ENCODE measurements around the gene TBATA. TPM values are rescaled to one million over a fixed set of nuclear protein-coding genes. Genes with fewer than 3 reads are reported as not detected.

The TBATA gene
- total and polyA plus RNA-seq, 2 of the 8 experiments (the other 6 are each of a cell fraction or from before 2014, with no cell fraction given), result not detected

DNA sequence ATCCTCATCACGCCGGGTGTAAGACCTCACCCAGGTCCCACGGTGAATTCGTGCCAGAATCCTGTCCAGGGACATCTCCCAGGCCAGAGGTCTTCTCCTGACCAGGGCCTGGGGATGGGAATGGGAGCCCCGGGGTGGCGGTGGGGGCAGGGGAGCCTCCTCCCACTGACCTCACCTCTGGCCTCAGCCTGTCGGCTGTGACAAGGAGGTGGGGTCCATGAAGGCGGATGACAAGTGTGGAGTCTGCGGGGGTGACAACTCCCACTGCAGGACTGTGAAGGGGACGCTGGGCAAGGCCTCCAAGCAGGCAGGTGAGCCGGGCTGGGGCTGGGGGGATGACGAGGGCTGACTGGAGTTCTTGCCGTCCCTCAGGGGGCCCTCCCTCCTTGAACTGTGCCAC is 41.3 kb downstream of the TBATA start:
- Histone ChIP-seq H4K5ac (ENCODE audit: insufficient read length, low read depth, low read length) (no peak overlapping the region), H3K14ac (ENCODE audit: insufficient read length) (no peak overlapping the region), H3K56ac (replicated peaks; ENCODE audit: insufficient read length, low read depth, low read length) (no peak overlapping the region), H3K27ac (ENCODE audit: low read depth, low read length) (no peak overlapping the region), H2BK12ac (ENCODE audit: low read depth, low read length) (no peak overlapping the region), H3K9ac (replicated peaks in 1 of 4; ENCODE audit: extremely low read depth in 1 of 4, low read depth in 3 of 4, low read length in 3 of 4) (no peak overlapping the region), H4K8ac (ENCODE audit: extremely low read depth, insufficient read depth, low read length) (no peak overlapping the region), H3K9me3 (ENCODE audit: insufficient read depth in 2 of 2, low read depth in 1 of 2, low read length in 1 of 2) (no peaks in the 10 kb centered on the region), H2BK5ac (ENCODE audit: low read depth, low read length) (no peak overlapping the region), H2BK15ac (ENCODE audit: low read length) (no peak overlapping the region), H3K4me3 (ENCODE audit: extremely low read depth in 1 of 4, insufficient read depth in 2 of 4, low read depth in 3 of 4, low read length in 4 of 4) (no peak overlapping the region), H3K79me1 (ENCODE audit: low read depth, low read length) (no peaks in the 10 kb centered on the region), H3K79me2 (ENCODE audit: control insufficient read depth in 1 of 2, insufficient read depth in 2 of 2, low read length in 2 of 2) (no peaks in the 10 kb centered on the region), H2AFZ (ENCODE audit: low read length) (no peak overlapping the region), H3K23ac (ENCODE audit: insufficient read length) (no peak overlapping the region), H3K4me1 (replicated peaks in 1 of 4; ENCODE audit: control insufficient read depth in 3 of 4, insufficient read depth in 4 of 4, low read length in 3 of 4) (peaks cover 0 to under 1% (median 0%) of the 10 kb centered on the region in 4 experiments; a peak in 1 of 7 replicates), H3K18ac (ENCODE audit: extremely low read depth, low read length) (no peak overlapping the region), H3K27me3 (replicated peaks in 1 of 4; ENCODE audit: control insufficient read depth in 3 of 4, extremely low read depth in 1 of 4, insufficient read depth in 3 of 4, low read length in 3 of 4) (no peaks in the 10 kb centered on the region), H4K20me1 (replicated peaks in 1 of 2; ENCODE audit: control insufficient read depth in 1 of 2, insufficient read depth in 2 of 2, low read length in 2 of 2) (peaks cover 0 to 2% of the 10 kb centered on the region in 2 experiments), H2BK20ac (ENCODE audit: low read length) (no peak overlapping the region), H3K36me3 (ENCODE audit: control insufficient read depth in 2 of 4, insufficient read depth in 4 of 4, low read length in 3 of 4) (no peaks in the 10 kb centered on the region; a peak in 1 of 8 replicates), H3K4me2 (ENCODE audit: insufficient read depth in 1 of 2, low read depth in 2 of 2, low read length in 2 of 2) (no peak overlapping the region), H3K4ac (replicated peaks; ENCODE audit: insufficient read length, low read depth, low read length) (no peak overlapping the region), H4K91ac (replicated peaks; ENCODE audit: insufficient read length, low read length) (no peak overlapping the region), H2AK5ac (ENCODE audit: low read depth, low read length) (no peak overlapping the region), H2BK120ac (replicated peaks; ENCODE audit: low read depth, low read length) (no peak overlapping the region), H3K23me2 (ENCODE audit: low read depth, low read length) (no peaks in the 10 kb centered on the region)
- WGBS, 2 experiments (ENCODE audit: extremely low coverage in 1 of 2, insufficient coverage in 1 of 2, insufficient read length in 1 of 2, insufficient replicate concordance in 2 of 2, low coverage in 1 of 2, low lambda C conversion rate in 2 of 2, missing lambda C conversion rate in 1 of 2), result 83% methylated on average over 13 of the region's 13 CpGs; no CpG with 5 or more reads in 1 of the 2 experiments
- DNase-seq (ENCODE audit: low read depth in 1 of 2, low spot score in 2 of 2) (no peak), FAIRE-seq (no peak)
- ChIA-PET CTCF (ENCODE audit: partially characterized antibody) (interaction anchor here (0.9 to 2.3 kb wide), 5 partner anchors 10 to 185 kb away, joined by 3 to 8 read pairs (median 4); no protein-coding TSS in a partner anchor), POLR2A (ENCODE audit: partially characterized antibody) (no interaction called here)
- TF ChIP-seq JUND (IDR thresholded peaks at IDR 0.05; ENCODE audit: low read length) (no peak), RAD21 (IDR thresholded peaks at IDR 0.05 in 1 of 2, conservative IDR thresholded peaks at IDR 0.05 in 1 of 2; ENCODE audit: low read depth in 2 of 2, low read length in 2 of 2) (no peak), SAP30 (IDR thresholded peaks at IDR 0.05; ENCODE audit: insufficient read depth, insufficient replicate concordance, low read length) (no peak), EGR1 (IDR thresholded peaks at IDR 0.05; ENCODE audit: borderline replicate concordance, low read depth, low read length) (no peak), SP2 (IDR thresholded peaks at IDR 0.05; ENCODE audit: low read length) (no peak), CHD1 (IDR thresholded peaks at IDR 0.05; ENCODE audit: low read depth, low read length) (no peak), HDAC2 (IDR thresholded peaks at IDR 0.05; ENCODE audit: borderline replicate concordance in 1 of 2, low read depth in 2 of 2, low read length in 2 of 2) (no peak), ASH2L (IDR thresholded peaks at IDR 0.05; ENCODE audit: low read length) (no peak), TBP (IDR thresholded peaks at IDR 0.05; ENCODE audit: low read depth, low read length) (no peak), EP300 (IDR thresholded peaks at IDR 0.05; ENCODE audit: borderline replicate concordance in 1 of 2, low read depth in 2 of 2, low read length in 2 of 2) (no peak), TCF12 (IDR thresholded peaks at IDR 0.05; ENCODE audit: low read depth, low read length) (no peak), RXRA (IDR thresholded peaks at IDR 0.05; ENCODE audit: insufficient read depth, low read depth, low read length) (no peak), RBBP5 (IDR thresholded peaks at IDR 0.05; ENCODE audit: borderline replicate concordance, low read depth, low read length) (no peak)
- TF ChIP-seq, protein P1, sequence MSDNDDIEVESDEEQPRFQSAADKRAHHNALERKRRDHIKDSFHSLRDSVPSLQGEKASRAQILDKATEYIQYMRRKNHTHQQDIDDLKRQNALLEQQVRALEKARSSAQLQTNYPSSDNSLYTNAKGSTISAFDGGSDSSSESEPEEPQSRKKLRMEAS (IDR thresholded peaks at IDR 0.05), result no peak

All from H1 (cell line).